ENCODE data around the gene CNTNAP5. TPM values are rescaled to one million over a fixed set of nuclear protein-coding genes. Genes with fewer than 3 reads are reported as not detected.

CNTNAP5 gene
- total and polyA plus RNA-seq, 2 donors (not counting 1 experiment from before 2014, with no cell fraction given): not detected

- no peak for ATAC-seq (ENCODE audit: low read depth)
- no peaks in the 10 kb centered on the region for H3K27me3 Mint-ChIP-seq
- no peaks in the 10 kb centered on the region for H3K9me3 Mint-ChIP-seq (ENCODE audit: insufficient read depth)
- H3K4me2 ChIP-seq (replicated peaks; ENCODE audit: low read depth, low read length, poor library complexity, severe bottlenecking): no peak overlapping the region
- no peaks in the 10 kb centered on the region for H3K79me2 ChIP-seq (ENCODE audit: control insufficient read depth, insufficient read depth, low read length)
- H3K27ac Mint-ChIP-seq: no peak overlapping the region
- H3K9ac ChIP-seq (ENCODE audit: low read length): no peak overlapping the region
- no peaks in the 10 kb centered on the region for H3K36me3 ChIP-seq (replicated peaks in 1 of 2; ENCODE audit: control extremely low read depth in 1 of 2, control insufficient read depth in 1 of 2, extremely low read depth in 1 of 2, insufficient read depth in 2 of 2, low read length in 1 of 2)
- H3K27me3 ChIP-seq (replicated peaks in 1 of 4; ENCODE audit: control extremely low read depth in 1 of 4, control insufficient read depth in 3 of 4, insufficient read depth in 4 of 4, low read length in 3 of 4): no peaks in the 10 kb centered on the region
- no peaks in the 10 kb centered on the region for H3K9me3 ChIP-seq (ENCODE audit: control extremely low read depth in 1 of 3, control insufficient read depth in 2 of 3, insufficient read depth in 1 of 3, low read length in 2 of 3)
- H3K4me3 Mint-ChIP-seq: no peak overlapping the region
- CTCF ChIA-PET: no interaction called here
- TF ChIP-seq CTCF (IDR thresholded peaks at IDR 0.05) (no peak), EZH2 (IDR thresholded peaks at IDR 0.05; ENCODE audit: borderline replicate concordance, insufficient read depth, low read depth, low read length, poor library complexity, severe bottlenecking) (no peak)
- WGBS (ENCODE audit: insufficient coverage): 100% methylated on average over 2 of the region's 4 CpGs
- no peaks in the 10 kb centered on the region for H3K4me1 Mint-ChIP-seq
- intact Hi-C loops (cut with micrococcal nuclease): no loop called here
- no peak for DNase-seq
- no peak overlapping the region for H2AFZ ChIP-seq (ENCODE audit: insufficient read depth, low read depth, low read length, poor library complexity, severe bottlenecking)
- POLR2A ChIA-PET: no interaction called here
- no peaks in the 10 kb centered on the region for H4K20me1 ChIP-seq (ENCODE audit: control insufficient read depth, insufficient read depth, low read length, poor library complexity, severe bottlenecking)
- H3K4me1 ChIP-seq (ENCODE audit: control insufficient read depth in 2 of 2, insufficient read depth in 2 of 2, low read length in 2 of 2): no peaks in the 10 kb centered on the region
- H3K27ac ChIP-seq (ENCODE audit: low read length in 2 of 2): no peak overlapping the region
- no peak overlapping the region for H3K4me3 ChIP-seq (ENCODE audit: control extremely low read depth in 1 of 5, extremely low read depth in 1 of 5, insufficient read depth in 1 of 5, low read depth in 2 of 5, low read length in 4 of 5)
These were observed 221.1 kb downstream of the CNTNAP5 start for GRCh38 chr2:124246170-124246569.

GRCh38 chr2:124248386-124248785 lies 223.3 kb downstream of the CNTNAP5 start:
- no peaks in the 10 kb centered on the region for H3K9me3 Mint-ChIP-seq (ENCODE audit: insufficient read depth)
- Histone ChIP-seq H2AFZ (ENCODE audit: insufficient read depth, low read depth, low read length, poor library complexity, severe bottlenecking) (no peak overlapping the region), H4K20me1 (ENCODE audit: control insufficient read depth, insufficient read depth, low read length, poor library complexity, severe bottlenecking) (no peaks in the 10 kb centered on the region), H3K4me1 (ENCODE audit: control insufficient read depth in 2 of 2, insufficient read depth in 2 of 2, low read length in 2 of 2) (no peaks in the 10 kb centered on the region), H3K27me3 (replicated peaks in 1 of 4; ENCODE audit: control extremely low read depth in 1 of 4, control insufficient read depth in 3 of 4, insufficient read depth in 4 of 4, low read length in 3 of 4) (no peaks in the 10 kb centered on the region), H3K4me2 (replicated peaks; ENCODE audit: low read depth, low read length, poor library complexity, severe bottlenecking) (no peak overlapping the region), H3K4me3 (ENCODE audit: control extremely low read depth in 1 of 5, extremely low read depth in 1 of 5, insufficient read depth in 1 of 5, low read depth in 2 of 5, low read length in 4 of 5) (no peak overlapping the region), H3K9ac (ENCODE audit: low read length) (no peak overlapping the region), H3K27ac (ENCODE audit: low read length in 2 of 2) (no peak overlapping the region), H3K9me3 (ENCODE audit: control extremely low read depth in 1 of 3, control insufficient read depth in 2 of 3, insufficient read depth in 1 of 3, low read length in 2 of 3) (no peaks in the 10 kb centered on the region), H3K36me3 (replicated peaks in 1 of 2; ENCODE audit: control extremely low read depth in 1 of 2, control insufficient read depth in 1 of 2, extremely low read depth in 1 of 2, insufficient read depth in 2 of 2, low read length in 1 of 2) (no peaks in the 10 kb centered on the region), H3K79me2 (ENCODE audit: control insufficient read depth, insufficient read depth, low read length) (no peaks in the 10 kb centered on the region)
- DNase-seq (no peak), ATAC-seq (ENCODE audit: low read depth) (no peak)
- ChIA-PET POLR2A (no interaction called here), CTCF (no interaction called here)
- TF ChIP-seq EZH2 (IDR thresholded peaks at IDR 0.05; ENCODE audit: borderline replicate concordance, insufficient read depth, low read depth, low read length, poor library complexity, severe bottlenecking): no peak
- no peak for TF ChIP-seq CTCF (IDR thresholded peaks at IDR 0.05)
- intact Hi-C loops (cut with micrococcal nuclease): no loop called here
- no peaks in the 10 kb centered on the region for H3K4me1 Mint-ChIP-seq
- no peak overlapping the region for H3K4me3 Mint-ChIP-seq
- H3K27me3 Mint-ChIP-seq: no peaks in the 10 kb centered on the region
- H3K27ac Mint-ChIP-seq: no peak overlapping the region
